ENCODE measurements around the gene COX4I1.

The COX4I1 gene

DNA sequence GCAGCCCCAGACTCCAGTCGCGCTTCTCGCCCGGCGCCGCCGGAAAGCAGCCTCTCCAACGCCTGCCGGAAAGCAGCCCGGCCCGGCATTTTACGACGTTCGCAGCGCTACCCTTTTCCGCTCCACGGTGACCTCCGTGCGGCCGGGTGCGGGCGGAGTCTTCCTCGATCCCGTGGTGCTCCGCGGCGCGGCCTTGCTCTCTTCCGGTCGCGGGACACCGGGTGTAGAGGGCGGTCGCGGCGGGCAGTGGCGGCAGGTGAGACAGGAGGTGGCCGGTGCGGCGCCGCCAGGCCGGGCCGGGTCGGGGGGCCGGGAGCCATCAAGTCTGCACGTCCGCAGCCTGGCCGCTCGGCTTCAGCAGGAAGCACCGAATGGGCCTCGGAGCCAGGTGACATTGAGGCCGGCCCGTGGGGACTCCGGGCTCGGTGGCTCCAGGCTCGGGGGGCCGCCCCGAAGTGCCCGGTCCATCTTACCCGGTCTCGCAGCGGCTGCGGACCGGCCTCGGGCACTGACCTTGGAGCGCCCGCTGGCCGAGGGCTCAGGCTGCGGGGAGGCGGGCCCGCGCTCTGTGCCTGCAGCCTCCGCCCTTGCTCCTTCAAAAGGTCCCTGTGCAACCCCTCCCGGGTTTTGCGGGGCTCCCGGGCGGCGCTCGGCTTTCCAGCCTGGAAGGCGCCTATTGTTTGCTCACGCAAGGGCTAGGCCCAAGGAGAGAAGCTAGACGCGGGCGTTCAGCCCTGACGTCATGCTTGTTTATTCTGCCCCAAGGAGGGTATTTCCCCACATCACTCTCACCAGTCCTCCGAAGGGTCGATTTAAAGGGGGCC, at the start of gene COX4I1, which contains the start of gene EMC8:
TSS of gene COX4I1 (plus strand) at position 199 of the 824 bp plus-strand sequence. CDS start 1,511 bp downstream, outside the sequence.
TSS of gene EMC8 (minus strand) at position 48 of the 824 bp plus-strand sequence. CDS start 249 bp downstream, outside the sequence.
- DNase-seq (ENCODE audit: low spot score) = peak; percentile 88

DNA sequence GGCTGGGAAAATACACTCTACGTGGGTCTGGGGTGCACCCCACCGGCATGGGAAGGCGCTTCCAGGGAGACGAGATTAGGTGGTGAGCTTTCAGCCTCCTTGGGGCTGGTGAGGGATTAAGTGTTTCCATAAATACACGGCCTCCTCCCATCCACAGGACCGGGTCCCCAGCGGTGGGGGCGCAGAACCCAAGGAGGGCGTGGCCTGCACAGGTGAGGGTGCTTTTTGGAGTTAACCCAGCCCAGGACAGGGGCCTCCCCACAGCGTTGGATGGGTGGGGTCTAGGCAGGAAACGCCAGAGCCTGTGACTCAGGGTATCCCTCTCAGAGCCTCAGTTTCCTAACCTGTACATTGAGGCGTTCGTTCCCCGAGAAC, 49.7 kb upstream of the COX4I1 start:
- DNase-seq (ENCODE audit: low spot score) = no peak

DNA sequence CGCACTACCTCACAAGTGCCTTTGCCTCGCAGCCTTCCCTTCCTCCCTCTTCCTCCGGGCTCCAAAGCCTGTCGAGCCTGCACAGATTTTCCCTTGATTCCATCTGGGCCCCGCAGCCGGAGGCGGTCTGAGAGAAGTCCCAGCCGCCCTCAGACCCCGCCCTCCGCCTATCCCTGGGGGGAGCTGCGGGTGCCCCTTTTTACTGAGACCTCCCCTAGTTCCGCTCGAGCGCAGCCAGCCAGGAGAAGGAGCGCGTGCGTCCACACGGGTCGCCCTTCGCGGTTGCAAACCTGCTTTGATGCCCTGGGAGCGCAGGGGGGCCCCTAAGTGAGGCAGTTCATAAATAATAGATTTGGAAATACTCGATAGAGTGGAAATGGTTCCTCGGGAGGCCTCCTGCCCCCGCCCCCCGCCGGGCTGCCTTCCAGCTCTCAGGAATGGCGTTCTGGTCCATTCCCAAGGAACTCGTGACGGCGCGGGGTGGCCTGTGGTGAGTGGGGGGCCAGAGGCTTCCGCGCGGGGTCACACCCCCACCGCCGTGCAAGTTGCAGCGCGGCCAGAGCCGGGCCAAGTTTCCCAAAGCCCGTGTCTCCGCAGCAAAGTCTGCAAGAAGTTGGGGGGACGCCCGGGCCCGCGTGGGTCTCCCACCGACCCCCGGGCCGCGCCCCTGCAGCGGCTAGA, 49.2 kb upstream of the COX4I1 start:
- DNase-seq (ENCODE audit: low spot score) = no peak

DNA sequence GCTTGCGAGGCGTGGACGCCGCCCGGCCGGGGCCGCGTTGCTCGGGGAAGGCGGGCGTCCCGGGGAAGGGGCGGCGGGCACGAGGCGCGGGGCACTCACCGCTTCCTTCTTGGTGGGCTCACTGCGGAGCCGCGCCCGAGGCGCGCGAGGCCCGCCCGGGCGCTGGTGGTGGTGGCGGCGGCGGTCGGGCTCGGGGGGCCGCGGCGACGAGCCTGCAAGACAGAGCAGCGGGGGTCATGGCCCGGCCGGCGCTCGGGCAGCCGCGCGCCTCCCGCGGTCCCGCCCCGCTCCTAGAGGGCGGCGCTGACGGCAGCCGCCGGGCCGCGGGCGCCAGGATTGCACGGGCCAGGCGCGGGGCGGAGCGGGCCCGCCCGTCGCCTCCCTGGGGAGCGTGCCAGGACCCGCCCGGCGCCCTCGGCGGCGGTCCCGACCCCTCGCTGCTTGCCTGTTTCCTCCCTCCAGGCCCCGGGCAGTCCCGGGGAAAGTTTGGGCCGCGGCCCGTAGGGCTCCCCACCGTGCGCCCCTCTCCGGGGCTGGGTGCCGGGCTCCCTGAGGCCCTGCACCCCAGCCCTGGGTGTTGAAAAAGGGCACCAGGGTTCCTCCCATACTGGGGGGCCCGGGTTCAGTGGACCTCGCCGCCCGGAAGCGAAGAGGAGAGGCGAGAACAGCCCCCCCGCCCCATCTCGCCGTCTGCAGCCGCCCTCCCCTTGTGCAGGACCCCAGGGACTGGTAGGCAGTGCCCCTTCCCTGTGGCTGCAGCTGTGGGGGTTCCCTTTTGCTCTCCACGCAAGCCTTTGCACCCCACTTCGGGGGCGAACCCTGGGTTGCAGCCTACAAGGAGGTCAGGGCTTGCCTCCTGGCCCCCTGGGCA, 48.4 kb upstream of the COX4I1 start, which contains the start of gene C16orf74:
TSS of gene C16orf74 (minus strand) at position 270 of the 871 bp plus-strand sequence. CDS start 15,879 bp downstream, outside the sequence.
- no peak for DNase-seq (ENCODE audit: low spot score)

DNA sequence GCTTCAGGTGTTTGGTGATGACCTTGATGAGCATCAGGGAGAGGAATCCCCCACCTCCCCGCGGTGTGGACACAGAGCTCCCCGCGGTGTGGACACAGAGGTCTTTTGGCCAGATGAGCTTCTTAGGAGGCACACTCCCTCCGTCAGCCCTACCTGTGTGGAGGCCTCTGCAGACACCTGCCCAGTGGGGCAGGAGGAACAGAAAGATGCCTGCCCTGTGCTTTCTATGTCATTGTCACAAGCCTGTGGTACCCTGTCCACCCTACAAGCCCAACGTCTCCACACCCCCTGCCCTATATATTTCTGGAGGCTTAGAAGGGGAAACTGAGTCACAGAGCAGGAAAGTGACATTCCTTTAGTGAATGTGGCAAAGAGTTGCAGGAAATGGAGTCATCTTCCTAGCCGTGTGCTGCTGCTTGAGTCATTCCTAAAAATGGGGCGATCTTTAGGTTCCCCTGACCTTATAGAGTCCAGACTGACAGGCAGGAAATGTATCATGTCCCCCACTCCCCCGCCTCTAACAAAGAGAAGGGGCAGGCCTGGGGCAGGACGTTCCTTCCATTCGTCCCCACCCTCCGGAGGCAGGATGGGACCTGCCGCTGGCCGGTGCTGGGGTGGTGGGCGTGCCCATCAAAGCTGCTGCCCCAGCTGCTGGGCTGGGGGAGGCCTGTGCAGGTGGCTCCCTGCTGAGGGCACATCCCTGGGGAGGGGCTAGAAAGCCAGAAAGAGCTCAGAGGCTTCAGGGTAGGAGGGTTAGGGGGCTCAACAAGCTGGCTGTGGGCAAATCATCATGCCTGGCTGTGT, 47.6 kb upstream of the COX4I1 start:
- DNase-seq (ENCODE audit: low spot score) = no peak

DNA sequence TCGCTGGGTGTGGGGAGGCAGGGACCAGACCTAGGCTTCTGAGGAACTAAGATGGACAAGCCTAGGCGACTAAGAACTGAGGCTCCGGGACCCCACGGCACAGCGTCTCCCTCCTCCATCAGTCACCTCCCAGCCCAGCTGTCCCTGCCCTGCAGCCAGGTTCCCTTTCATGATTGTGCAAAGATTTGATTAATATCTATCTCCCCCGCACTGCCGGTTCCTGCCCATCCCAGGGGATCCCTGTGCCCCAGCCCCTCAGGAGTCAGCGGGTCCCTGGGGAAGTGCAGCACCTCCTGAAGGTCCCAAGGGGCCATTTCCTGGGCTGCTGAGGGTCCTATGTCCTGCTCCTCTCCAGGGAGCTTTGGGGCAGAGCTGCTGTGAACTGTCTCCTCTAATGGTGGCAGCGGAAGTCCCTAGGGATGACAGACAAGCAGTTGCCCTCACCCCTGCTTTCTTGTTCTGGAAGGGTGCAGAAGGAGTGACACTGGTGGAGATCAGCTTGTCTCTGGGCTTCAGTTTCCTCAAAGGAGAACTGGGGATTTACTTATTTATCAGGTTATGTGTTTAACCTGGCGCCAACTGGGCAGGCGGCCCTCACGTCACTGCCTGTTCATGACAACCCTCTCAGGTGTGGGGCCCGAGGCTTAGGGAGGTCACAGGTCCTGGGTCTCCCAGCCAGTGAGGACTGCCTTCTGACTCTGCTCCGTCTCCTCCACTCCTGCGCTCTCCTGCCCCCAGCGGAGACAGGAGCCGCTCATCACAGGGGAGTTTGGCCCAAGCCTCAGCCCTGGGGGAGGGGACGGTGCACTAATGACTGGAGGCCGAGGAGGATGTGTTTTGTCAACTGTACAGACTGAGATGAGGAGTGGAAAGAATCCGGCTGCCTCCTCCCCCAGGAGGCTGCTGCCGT, 46.7 kb upstream of the COX4I1 start:
- no peak for DNase-seq (ENCODE audit: low spot score)

DNA sequence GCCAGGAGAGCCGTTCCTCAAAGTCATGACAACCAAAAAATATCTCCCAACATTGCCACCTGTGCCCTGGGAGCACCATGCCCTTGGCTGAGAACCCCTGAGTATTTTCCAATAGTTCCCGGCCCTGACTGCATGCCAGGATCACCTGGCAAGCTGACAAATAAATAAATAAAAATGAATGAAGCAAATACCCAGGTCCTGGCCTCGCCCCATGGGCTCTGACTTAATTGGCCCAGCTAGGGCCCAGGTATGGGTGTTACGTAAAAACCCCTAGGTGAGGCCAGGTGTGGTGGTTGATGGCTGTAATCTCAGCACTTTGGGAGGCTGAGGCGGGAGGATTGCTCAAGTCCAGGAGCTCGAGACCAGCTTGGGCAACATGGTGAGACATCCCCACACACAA, 45.9 kb upstream of the COX4I1 start:
- no peak for DNase-seq (ENCODE audit: low spot score)

DNA sequence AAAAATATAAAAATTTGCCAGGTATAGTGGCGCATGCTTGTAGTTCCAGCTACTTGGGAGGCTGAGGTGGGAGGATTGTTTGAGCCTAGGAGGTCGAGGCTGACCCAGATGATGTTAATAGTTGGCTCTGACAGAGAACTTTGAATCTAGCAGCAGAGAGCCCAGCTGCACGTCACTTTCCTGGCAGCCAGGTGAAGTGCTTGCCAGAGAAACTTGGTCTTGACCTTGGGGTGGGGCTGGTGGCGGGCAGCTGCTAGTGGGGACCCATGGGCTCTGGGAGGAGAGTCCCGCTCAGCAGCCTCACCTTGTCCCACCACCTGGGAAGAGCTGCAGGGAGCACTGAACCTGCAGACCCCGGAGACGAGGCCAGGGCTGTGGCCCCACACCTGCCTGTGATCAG, 45.5 kb upstream of the COX4I1 start:
- no peak for DNase-seq (ENCODE audit: low spot score)

DNA sequence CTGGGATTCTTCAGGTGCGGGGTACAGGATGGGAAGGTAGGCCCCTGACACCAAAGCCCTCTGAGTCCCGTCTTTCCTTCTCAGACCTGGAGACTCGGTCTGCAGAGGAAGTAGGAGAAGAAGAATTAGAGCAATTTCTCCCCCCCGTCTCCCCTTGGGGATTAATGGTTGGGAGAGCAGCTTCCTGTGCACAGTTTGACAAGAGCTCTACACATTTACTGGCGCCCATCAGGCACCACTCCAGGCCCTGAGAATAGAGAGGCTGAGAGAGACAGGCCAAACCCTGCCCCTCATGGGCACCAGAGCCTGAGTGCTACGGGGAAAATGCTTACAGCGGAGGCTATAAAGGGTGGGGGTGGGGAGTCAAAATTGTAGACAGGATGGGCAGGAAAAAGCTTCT, 45.1 kb upstream of the COX4I1 start:
- no peak for DNase-seq (ENCODE audit: low spot score)

DNA sequence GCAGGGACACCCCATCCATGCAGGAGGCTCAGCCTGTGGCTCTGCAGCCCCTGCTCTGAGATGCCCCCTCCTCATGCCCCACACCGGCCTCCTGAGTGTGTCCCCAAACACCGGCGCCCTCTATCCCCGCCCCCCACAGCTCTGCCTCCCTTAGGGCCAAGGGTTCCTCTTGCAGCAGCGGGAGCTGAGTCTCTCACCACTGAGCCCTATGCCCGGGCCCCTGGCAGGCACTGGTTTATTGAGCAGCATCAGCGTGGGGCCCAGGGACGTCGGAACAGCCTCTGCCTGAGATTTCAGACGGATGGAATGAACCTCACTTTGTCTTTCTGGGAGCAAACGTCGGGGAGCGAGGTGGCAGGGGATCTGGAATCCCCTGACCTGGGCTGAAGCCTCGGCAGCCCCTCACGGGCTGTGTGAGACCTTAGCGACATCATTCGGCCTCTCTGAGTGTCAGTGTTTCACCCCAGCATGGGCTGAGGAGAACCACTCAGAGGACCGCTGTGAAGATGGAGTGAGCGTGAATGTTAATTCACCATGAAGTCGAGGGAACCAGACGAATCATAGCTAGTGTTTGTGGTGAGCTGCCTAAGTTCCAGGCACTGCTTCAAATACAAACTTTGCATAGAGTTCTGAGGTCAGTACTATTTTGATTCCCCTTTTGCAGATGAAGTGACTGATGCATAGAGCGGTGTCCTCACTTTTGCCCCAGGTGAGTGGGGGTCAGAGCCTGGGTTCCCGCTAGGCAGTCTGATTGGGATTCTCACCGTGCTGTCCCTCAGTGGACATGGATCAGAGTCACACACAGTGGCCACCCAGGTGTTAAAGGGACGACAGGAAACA, 43.3 kb upstream of the COX4I1 start:
- no peak for DNase-seq (ENCODE audit: low spot score)

DNA sequence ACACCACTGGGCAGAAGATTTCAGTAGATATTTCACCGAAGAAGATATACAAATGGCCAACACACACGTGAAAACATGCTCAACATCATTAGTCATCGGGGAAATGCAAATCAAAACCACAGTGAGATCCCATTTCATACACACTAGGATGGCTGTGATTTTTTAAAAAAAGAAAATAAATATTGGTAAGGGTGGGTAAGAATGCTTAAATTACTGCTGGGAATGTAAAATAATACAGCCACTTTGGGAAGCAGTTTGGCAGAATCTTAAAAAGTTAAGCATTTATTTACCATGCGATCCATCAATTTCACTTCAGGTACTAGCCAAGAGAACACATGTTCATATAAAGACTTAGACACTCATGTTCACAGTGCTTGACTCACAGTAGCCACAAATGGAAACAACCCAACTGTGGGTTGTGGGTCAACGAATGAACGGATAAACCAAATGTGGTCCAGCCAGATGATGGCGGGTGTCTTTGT, 42.1 kb upstream of the COX4I1 start:
- DNase-seq (ENCODE audit: low spot score) = no peak

DNA sequence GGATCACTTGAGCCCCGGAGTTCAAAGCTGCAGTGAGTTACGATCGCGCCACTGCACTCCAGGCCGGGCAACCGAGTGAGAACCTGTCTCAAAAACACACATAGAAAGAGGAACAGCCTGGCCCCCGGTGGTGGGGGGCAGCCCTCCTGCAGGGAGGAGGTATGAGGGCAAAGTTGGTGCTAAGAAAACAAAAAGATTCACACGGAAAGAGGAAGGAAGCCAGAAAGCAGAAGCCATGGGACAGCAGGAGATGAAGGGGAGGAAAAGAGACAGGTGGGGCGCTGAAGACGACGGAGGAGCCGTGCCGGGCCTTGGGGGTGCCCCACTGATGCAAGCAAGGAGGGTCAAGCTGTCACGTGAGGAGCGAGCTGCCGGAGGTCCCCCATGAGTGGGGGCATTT, 40.4 kb upstream of the COX4I1 start:
- DNase-seq (ENCODE audit: low spot score) = no peak

DNA sequence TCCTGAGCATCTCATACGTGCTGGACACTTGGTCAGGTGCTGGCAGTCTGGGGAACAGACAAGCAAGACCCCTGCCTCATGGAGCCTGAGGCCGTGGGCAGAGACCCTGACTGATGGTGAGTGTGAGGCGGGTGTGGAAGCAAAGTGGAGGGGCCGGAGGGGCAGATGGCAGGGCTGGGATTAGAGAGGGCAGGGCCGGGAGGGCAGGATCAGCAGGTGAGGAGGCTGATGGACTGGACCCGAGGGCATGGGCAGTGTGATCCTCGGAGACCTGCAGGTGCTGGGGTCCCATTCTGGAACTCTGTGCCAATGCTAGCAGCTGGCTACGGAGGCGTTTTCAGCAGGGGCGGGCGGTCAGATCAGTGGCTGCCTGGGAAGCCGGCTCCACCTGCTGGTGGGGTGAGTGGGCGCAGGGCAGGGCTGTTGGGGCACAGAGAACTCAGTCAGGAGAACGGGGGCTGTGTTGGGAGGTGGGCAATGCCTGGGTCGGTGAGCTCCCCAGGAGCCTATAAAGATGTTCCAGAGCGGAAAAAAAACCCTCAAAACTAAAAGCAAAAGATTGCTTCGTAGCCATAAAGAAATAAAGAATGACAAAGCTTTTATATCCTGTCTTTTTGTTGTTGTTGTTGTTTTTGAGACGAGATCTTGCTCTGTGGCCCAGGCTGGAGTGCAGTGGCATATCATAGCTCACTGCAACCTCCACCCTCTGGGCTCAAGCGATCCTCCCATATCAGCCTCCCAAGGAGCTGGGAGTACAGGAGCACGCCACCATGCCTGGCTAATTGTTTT, 39.7 kb upstream of the COX4I1 start:
- DNase-seq (ENCODE audit: low spot score) = no peak

DNA sequence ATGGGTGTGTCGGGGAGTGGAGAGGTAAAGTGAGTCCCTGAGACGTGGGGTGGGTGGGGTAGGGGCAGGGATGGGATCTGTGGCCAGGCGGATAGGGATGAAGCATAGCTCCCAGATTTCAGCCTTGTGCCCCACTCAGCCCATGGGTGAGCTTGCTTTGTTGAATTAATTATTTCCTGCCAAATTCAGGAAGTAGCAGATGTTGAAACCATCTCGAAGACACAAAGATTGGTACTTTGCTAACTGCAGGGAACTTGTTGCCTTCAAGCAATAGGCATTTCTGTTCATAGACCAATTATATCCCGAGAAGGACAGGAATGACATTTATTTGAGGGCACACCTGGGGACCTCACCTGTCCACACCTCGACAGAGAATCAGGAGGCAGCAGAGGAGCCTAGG, 37.6 kb upstream of the COX4I1 start:
- DNase-seq (ENCODE audit: low spot score) = no peak

DNA sequence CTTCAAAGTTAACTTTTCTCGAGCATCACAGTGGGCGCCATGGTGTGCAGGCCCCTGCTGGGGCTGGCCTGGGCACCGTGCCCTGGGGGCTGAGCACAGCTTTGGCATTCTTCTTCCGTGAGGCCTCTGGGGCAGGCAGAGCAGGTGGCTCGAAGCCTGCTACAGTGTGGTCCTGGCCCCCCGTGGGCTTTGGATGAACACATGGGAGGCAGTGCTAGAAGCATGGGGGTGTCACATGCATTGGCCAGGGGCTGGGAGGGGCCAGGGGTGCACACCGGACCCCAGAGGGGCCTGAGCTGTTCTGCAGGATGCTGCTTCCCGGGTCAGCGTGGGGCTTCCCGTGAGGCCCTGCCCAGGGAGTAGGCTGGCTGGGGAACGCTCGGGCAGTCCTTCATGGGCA, 36.5 kb upstream of the COX4I1 start:
- no peak for DNase-seq (ENCODE audit: low spot score)

DNA sequence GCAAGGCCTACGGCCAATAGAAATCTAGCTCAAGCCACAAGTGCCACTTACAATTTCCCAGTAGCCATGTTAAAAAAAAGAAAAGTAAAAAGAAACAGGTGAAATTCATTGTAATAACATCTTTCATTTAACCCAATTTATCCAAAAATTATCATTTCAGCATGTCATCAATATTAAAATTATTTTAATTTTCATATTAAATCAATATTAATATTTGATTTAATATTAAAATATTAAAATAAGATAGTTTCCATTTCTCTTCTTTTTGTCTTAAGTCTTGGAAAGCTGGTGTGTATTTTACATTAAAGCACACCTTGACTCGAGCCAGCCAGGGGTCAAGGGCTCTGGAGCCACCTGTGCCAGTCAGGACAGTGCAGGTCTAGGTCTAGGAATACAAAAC, 35.9 kb upstream of the COX4I1 start:
- DNase-seq (ENCODE audit: low spot score) = no peak

DNA sequence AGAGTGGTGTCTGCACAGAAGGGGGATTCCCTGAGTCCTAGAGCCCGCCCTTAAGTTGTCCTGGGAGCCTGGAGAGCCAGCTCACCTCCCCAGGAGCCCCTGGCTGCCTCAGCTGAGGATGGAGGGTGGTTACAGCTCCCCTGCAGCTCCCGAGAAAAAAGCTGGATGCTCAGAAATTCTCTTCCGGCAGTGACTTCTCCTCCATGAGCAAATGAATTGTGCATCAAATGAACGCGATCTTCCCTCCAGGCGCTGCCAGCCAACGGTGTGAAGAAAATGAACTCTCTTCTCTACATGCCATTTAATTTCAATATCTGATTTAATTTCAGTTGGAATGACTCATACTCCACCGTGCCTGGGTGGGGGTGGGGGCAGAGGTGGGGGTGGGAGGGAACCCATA, 34.3 kb upstream of the COX4I1 start:
- DNase-seq (ENCODE audit: low spot score) = no peak

DNA sequence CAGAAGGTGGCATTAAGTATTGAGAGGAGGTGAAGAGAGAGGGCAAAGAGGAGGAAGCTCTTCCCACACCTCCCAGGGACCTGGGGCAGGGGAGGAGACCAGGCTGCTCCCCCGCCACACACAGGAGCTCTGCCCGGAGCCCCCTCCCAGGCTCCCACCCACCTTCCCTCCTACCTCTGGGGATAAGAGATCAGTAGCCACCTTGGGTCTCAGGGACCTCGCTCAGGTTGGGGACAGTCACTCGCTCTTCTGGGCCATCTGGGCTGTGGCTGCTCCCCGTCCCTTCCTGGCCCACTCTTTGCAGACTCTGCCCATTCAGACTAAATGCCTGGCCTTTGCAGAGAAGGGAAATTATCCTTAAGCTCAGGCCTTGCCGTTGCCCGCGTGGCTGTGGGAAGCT, 33.7 kb upstream of the COX4I1 start:
- DNase-seq (ENCODE audit: low spot score) = no peak

DNA sequence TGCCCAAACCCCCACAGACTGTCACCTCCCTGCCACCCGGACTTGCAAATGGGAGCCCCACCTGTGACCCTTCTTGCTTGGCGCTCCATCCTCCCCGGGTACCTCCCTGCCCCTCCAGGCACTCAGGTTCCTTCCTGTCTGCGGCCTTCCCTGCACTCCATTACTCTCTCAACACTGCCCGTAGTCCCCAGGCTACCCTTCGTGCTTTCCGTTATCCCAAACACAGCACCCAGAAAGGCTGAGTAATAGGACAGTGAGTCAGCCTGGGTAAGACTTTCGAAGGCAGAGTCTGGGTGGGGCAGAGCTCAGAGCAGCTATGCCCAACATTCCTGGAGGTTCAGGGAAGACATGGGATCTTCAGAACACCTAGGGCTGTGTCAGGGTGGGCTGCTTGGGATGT, 32.0 kb upstream of the COX4I1 start:
- no peak for DNase-seq (ENCODE audit: low spot score)

Measured in hematopoietic multipotent progenitor cell treated with erythropoietin and hydrocortisone succinate and interleukin-3 and kit ligand, for 17 days (in vitro differentiated cells).